NCI-H345 treated with DMSO at 0.1 percent for 48 hours (cell line): ENCODE data around the gene USH1C.

Experiments used
- DNase-seq: peaks from one replicate; lab custom pipeline; 2025; ENCODE audit not compliant: unreplicated experiment; lab: John Stamatoyannopoulos, UW

The USH1C gene

GRCh38 chr11:17443926-17444690 lies 100.1 kb downstream of the USH1C start:
- DNase-seq: no peak
